ENCODE results near the gene RGS3. TPM values are rescaled to one million over a fixed set of nuclear protein-coding genes. Genes with fewer than 3 reads are reported as not detected.

The RGS3 gene
- total and polyA plus RNA-seq, 12 donors, result 65.4 to 201 (median 132) TPM

- intact Hi-C loops (cut with DNase I), result loop anchor here in 1 of 10 donors (5.0 kb wide), 1 partner anchor 35 kb away; no protein-coding TSS in a partner anchor
- Histone ChIP-seq H3K27me3 (no peaks in the 10 kb centered on the region), H3K4me1 (peaks cover 25 to 97% (median 69%) of the 10 kb centered on the region in 9 donors), H3K9me3 (no peaks in the 10 kb centered on the region), H3K4me3 (no peak overlapping the region), H3K27ac (peak overlapping the region in 6 of 10 donors; percentile 12 to 91 (median 66)), H3K36me3 (peaks cover 0 to 90% (median 17%) of the 10 kb centered on the region in 9 donors)
- ATAC-seq (no peak), DNase-seq (no peak)
- TF ChIP-seq CTCF (IDR thresholded peaks at IDR 0.05), result no peak
- WGBS, 2 donors, result 78 to 87% methylated on average over 7 of the region's 7 CpGs
These were observed 78.5 kb downstream of the RGS3 start for GRCh38 chr9:113542006-113542405.

- WGBS, 2 donors, result 60 to 70% methylated on average over 5 of the region's 5 CpGs
- Histone ChIP-seq H3K27ac (peak overlapping the region in 7 of 10 donors; percentile 12 to 91 (median 61)), H3K27me3 (no peaks in the 10 kb centered on the region), H3K36me3 (peaks cover 0 to 85% (median 17%) of the 10 kb centered on the region in 9 donors), H3K4me1 (peaks cover 24 to 97% (median 69%) of the 10 kb centered on the region in 9 donors), H3K4me3 (no peak overlapping the region), H3K9me3 (no peaks in the 10 kb centered on the region)
- DNase-seq (no peak), ATAC-seq (peak in 7 of 8 donors; percentile 21 to 63 (median 35))
- intact Hi-C loops (cut with DNase I), result loop anchor here in 1 of 10 donors (5.0 kb wide), 1 partner anchor 35 kb away; no protein-coding TSS in a partner anchor
- no peak for TF ChIP-seq CTCF (IDR thresholded peaks at IDR 0.05)
These were observed 79.2 kb downstream of the RGS3 start for GRCh38 chr9:113542741-113543140.

- no peaks in the 10 kb centered on the region for H3K9me3 ChIP-seq
- TF ChIP-seq CTCF (IDR thresholded peaks at IDR 0.05), result no peak
- peak overlapping the region in 6 of 10 donors; percentile 12 to 91 (median 66) for H3K27ac ChIP-seq
- ATAC-seq (no peak), DNase-seq (no peak)
- 75 to 84% methylated on average over 10 of the region's 10 CpGs for WGBS, 2 donors
- no peaks in the 10 kb centered on the region for H3K27me3 ChIP-seq
- no peak overlapping the region for H3K4me3 ChIP-seq
- H3K4me1 ChIP-seq, result peaks cover 24 to 97% (median 69%) of the 10 kb centered on the region in 9 donors
- intact Hi-C loops (cut with DNase I), result loop anchor here in 1 of 10 donors (5.0 kb wide), 1 partner anchor 34 kb away; no protein-coding TSS in a partner anchor
- H3K36me3 ChIP-seq, result peaks cover 0 to 79% (median 17%) of the 10 kb centered on the region in 9 donors
These were observed 79.9 kb downstream of the RGS3 start for GRCh38 chr9:113543296-113543981.

GRCh38 chr9:113543982-113544303, 80.4 kb downstream of the RGS3 start:
- DNase-seq (no peak), ATAC-seq (no peak)
- H3K27ac ChIP-seq, result peak overlapping the region in 2 of 10 donors; percentile 61 to 91
- no peak for TF ChIP-seq CTCF (IDR thresholded peaks at IDR 0.05)
- H3K27me3 ChIP-seq, result no peaks in the 10 kb centered on the region
- WGBS, 2 donors, result 67 to 74% methylated on average over 3 of the region's 3 CpGs
- H3K36me3 ChIP-seq, result peaks cover 0 to 73% (median 17%) of the 10 kb centered on the region in 9 donors
- no peaks in the 10 kb centered on the region for H3K9me3 ChIP-seq
- H3K4me1 ChIP-seq, result peaks cover 21 to 97% (median 69%) of the 10 kb centered on the region in 9 donors
- no peak overlapping the region for H3K4me3 ChIP-seq
- intact Hi-C loops (cut with DNase I), result loop anchor here in 1 of 10 donors (5.0 kb wide), 1 partner anchor 33 kb away; no protein-coding TSS in a partner anchor
